Heart right ventricle (tissue), 16 donors: ENCODE results near the gene TRMT2A. TPM values are rescaled to one million over a fixed set of nuclear protein-coding genes. Genes with fewer than 3 reads are reported as not detected.

Experiments
- ATAC-seq, 8 donors: fragments of 200-7000 bp; cut with Tn5 transposase; one replicate each; pipeline ENCODE4 v1.9.1; 2020; ENCODE audit warnings: mild to moderate bottlenecking in 8 of 8, moderate library complexity in 8 of 8, moderate number of reproducible peaks in 1 of 8
- DNase-seq, 2 donors: peaks; one replicate each; pipeline ENCODE4 v3.0.0-alpha.2; 2020
- H3K27ac ChIP-seq, 10 donors: fragments of 200-600 bp; sonication (generic) in 2 of 10; one replicate each; pipeline versions ENCODE4 v1.5.0 to v1.8.0; 2020 to 2022; ENCODE audit warnings: mild to moderate bottlenecking in 3 of 10
- H3K27me3 ChIP-seq, 7 donors: fragments of 200-600 bp; one replicate each; pipeline ENCODE4 v1.8.0; 2021 to 2022; ENCODE audit warnings: mild to moderate bottlenecking in 2 of 7
- H3K36me3 ChIP-seq, 9 donors: fragments of 200-600 bp; sonication (generic) in 1 of 9; one replicate each; pipeline versions ENCODE4 v1.5.0 to v1.8.0; 2020 to 2022; ENCODE audit warnings: mild to moderate bottlenecking in 2 of 9
- H3K4me1 ChIP-seq, 9 donors: fragments of 200-600 bp; sonication (generic) in 1 of 9; one replicate each; pipeline versions ENCODE4 v1.5.0 to v1.8.0; 2020 to 2022; ENCODE audit warnings: mild to moderate bottlenecking in 4 of 9
- H3K4me3 ChIP-seq, 10 donors: fragments of 200-600 bp; sonication (generic) in 2 of 10; one replicate each; pipeline versions ENCODE4 v1.5.0 to v1.8.0; 2020 to 2022; ENCODE audit warnings: mild to moderate bottlenecking in 7 of 10, moderate library complexity in 2 of 10
- H3K9me3 ChIP-seq, 11 donors: fragments of 200-600 bp in 10 of 11; sonication (generic) in 2 of 11; one replicate each; pipeline versions ENCODE4 v1.5.0 to v1.8.0; 2013 to 2022; ENCODE audit warnings: mild to moderate bottlenecking in 2 of 11, control low read depth in 1 of 11, moderate library complexity in 1 of 11
- CTCF ChIP-seq, 9 donors: fragments of 200-600 bp; sonication (generic) in 2 of 9; IDR thresholded peaks; one replicate each; pipeline versions ENCODE4 v1.5.0 to v1.8.0; 2021 to 2022; ENCODE audit warnings: antibody characterized with exemption in 9 of 9, mild to moderate bottlenecking in 5 of 9, moderate library complexity in 1 of 9
- WGBS, 2 donors: extraction: QIAGEN DNeasy Blood & Tissue Kit; methylation state at CpG; one replicate each; pipeline ENCODE4 v1.1.7; 2013; ENCODE audit warnings: inconsistent platforms in 1 of 2; 5-methylcytosine and 5-hydroxymethylcytosine counted together
- intact Hi-C, 10 donors: fragments of 100-400 bp; cut with DNase I; formaldehyde crosslinking; loops; one replicate each; pipeline versions ENCODE4 v1.11.1 to v1.14.2; 2022
- polyA plus RNA-seq, 2 donors: library from polyadenylated mRNA; stranded (reverse); fragments of 200-250 nt; gene quantifications; one replicate each; pipeline ENCODE4 v1.2.3, GENCODE V29; 2013
- total RNA-seq, 10 donors: library from RNA; stranded (reverse); fragmentation: NEBNext Ultra II Directional in 3 of 10; extraction: Animal tissue kit (Norgen Biotek cat#: 25700) in 3 of 10; gene quantifications; one replicate each; pipeline versions ENCODE4 v1.2.1 to v1.2.4, GENCODE V29; 2021 to 2023
- donor health status: Arrhythmogenic right ventricular cardiomyopathy.
- donor health status: ischemic (EF 13 %, LVEDD 7.1; RV severe dilation, severe dysfunction).
- donor health status: healthy with polysubstance abuse.
- donor health status: DM: no; HTN: yes; CAD: no.
- donor health status: DM: no; HTN: no; CAD: no.
- donor health status: ischemic (EF 25% LVEDD 6.9; RV normal size, moderate dysfunction).
- donor health status: ischemic (EF 25% LVEDD 5.7; RV mildly dilated, moderate dysfunction).
- donor health status: healthy.
- donor health status: DM: yes; HTN: yes; CAD: no.
- donor health status: Ischemic cardiomyopathy.
- donor health status: ischemic (EF 35%, LVEDD 5.7; RV mildly dilated, moderate dysfunction).
- donor health status: nonischemic (EF 11% LVEDD 7.7; RV severe dilation, severe dysfunction).
- donor health status: DM: yes; HTN: yes; CAD: no.
- donor health status: PGD.
- donor health status: ischemic (EF 29% LVEDD 5.4; RV normal size, mild dysfunction).
- donor health status: nonischemic (EF 23%, LVEDD 6.1; RV moderate dilation, normal function).

TRMT2A gene
- total and polyA plus RNA-seq, 12 donors, result 18.4 to 58.2 (median 26.0) TPM

GRCh38 chr22:20121856-20122415, 4.9 kb upstream of the TRMT2A start:
- H3K36me3 ChIP-seq, result peaks cover 0 to 74% (median 31%) of the 10 kb centered on the region in 9 donors
- ATAC-seq (no peak), DNase-seq (no peak)
- no peak for TF ChIP-seq CTCF (IDR thresholded peaks at IDR 0.05)
- no peak overlapping the region for H3K4me3 ChIP-seq
- intact Hi-C loops, result loop anchor here in 2 of 10 donors (10.0 kb wide), 2 partner anchors 147 to 157 kb away; no protein-coding TSS in a partner anchor
- peaks cover 8 to 34% (median 21%) of the 10 kb centered on the region in 9 donors for H3K4me1 ChIP-seq
- no peaks in the 10 kb centered on the region for H3K9me3 ChIP-seq
- H3K27me3 ChIP-seq, result no peaks in the 10 kb centered on the region
- H3K27ac ChIP-seq, result no peak overlapping the region
- WGBS, 2 donors, result 94 to 95% methylated on average over 22 of the region's 22 CpGs

GRCh38 chr22:20118300-20119020, 1.4 kb upstream of the TRMT2A start:
- intact Hi-C loops, result loop anchor here in 3 of 10 donors (5.0 to 10.0 kb wide), 3 partner anchors 41 to 154 kb away; partner anchors contain the start of gene TANGO2 (in 1 of the 3)
- TF ChIP-seq CTCF (IDR thresholded peaks at IDR 0.05), result no peak
- H3K27me3 ChIP-seq, result no peaks in the 10 kb centered on the region
- 19 to 21% methylated on average over 8 of the region's 8 CpGs for WGBS, 2 donors
- no peak for ATAC-seq
- no peak for DNase-seq
- H3K9me3 ChIP-seq, result no peaks in the 10 kb centered on the region
- peaks cover 15 to 50% (median 36%) of the 10 kb centered on the region in 9 donors for H3K4me1 ChIP-seq
- peak overlapping the region in 9 of 10 donors; percentile 68 to 93 (median 88) for H3K27ac ChIP-seq
- H3K36me3 ChIP-seq, result peaks cover 0 to 67% (median 33%) of the 10 kb centered on the region in 9 donors
- peak overlapping the region; percentile 57 to 99 (median 80) for H3K4me3 ChIP-seq

GRCh38 chr22:20117633-20118299, 740 bp upstream of the TRMT2A start:
- no peak for ATAC-seq
- intact Hi-C loops, result loop anchor here in 3 of 10 donors (2.0 to 10.0 kb wide), 4 partner anchors 39 to 153 kb away; partner anchors contain the start of gene TANGO2 (in 1 of the 3)
- no peak for TF ChIP-seq CTCF (IDR thresholded peaks at IDR 0.05)
- Histone ChIP-seq H3K9me3 (no peaks in the 10 kb centered on the region), H3K27ac (peak overlapping the region; percentile 26 to 93 (median 86)), H3K4me3 (peak overlapping the region; percentile 57 to 99 (median 80)), H3K27me3 (no peaks in the 10 kb centered on the region), H3K4me1 (peaks cover 15 to 50% (median 36%) of the 10 kb centered on the region in 9 donors), H3K36me3 (peaks cover 0 to 72% (median 40%) of the 10 kb centered on the region in 9 donors)
- DNase-seq, result peak; percentile 27 to 36
- WGBS, 2 donors, result 0 to 1% methylated on average over 51 to 66 of the region's 66 CpGs
